ENCODE data around the gene MELTF.
"Not testable (repeated sequence)": the region's sequence is repeated elsewhere in the genome, so short reads cannot be mapped to it uniquely, and the experiment has no call there.

DNA sequence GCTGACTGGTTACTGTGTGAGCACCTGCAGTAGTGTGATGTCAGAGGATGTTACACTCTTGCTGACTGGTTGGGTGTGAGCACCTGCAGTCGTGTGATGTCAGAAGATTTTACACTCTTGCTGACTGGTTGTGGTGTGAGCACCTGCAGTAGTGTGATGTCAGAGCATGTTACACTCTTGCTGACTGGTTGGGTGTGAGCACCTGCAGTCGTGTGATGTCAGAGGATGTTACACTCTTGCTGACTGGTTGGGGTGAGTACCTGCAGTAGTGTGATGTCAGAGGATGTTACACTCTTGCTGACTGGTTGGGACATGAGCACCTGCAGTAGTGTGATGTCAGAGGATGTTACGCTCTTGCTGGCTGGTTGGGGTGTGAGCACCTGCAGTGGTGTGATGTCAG is 4.1 kb upstream of the MELTF start:
- not testable (repeated sequence) for TF ChIP-seq CTCF, POLR2A (IDR thresholded peaks at IDR 0.05)

All from adrenal gland (tissue), 5 donors.